HG02763 (cell line): Measurements from ENCODE around the gene MACROD1.
A peak's percentile ranks its signal among the peaks of the same experiment; 100 is the strongest.

Experiments
- ATAC-seq: cut with Tn5 transposase; IDR thresholded peaks from one replicate; pipeline ENCODE4 v1.9.1; 2021; ENCODE audit warnings: mild to moderate bottlenecking, moderate library complexity; ENCODE audit not compliant: unreplicated experiment

The MACROD1 gene

DNA sequence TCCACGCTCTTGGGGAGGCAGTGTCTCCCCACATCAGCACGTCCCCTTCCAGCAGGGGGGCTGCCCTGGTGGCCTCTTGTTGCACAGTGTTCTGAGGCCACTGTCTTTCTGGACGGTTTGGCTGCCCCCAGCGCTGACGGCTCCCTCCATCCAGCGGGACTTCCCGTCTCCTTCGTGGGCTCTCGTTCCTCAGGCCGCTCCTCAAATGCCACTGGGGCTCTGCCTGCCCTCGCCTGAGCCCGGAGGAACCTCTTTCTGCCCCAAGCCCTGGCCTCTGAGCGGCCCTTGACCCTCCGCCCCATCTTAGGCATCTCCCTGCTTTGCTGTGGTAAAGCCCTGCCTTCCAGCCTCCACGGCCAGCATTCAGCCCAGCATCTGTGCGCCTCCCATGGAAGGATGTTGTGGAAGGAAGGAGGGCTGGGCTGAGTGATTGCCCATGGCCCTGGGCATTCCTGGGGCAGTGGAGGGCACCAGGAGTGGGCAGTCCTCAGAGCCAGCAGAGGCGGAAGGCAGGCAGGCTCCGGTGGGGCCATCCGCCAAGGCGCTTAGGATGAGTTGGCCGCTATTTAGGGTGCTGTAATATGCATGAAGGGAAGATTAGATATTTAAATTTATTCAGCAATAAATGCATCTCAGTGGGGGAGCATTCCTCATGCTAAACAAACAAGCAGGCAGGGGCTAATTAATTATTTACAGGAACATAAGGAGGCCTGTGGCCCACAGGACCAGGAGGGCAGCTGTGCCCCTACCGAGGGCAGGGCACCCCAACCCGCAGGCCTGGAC, 161.9 kb downstream of the MACROD1 start:
- no peak for ATAC-seq

DNA sequence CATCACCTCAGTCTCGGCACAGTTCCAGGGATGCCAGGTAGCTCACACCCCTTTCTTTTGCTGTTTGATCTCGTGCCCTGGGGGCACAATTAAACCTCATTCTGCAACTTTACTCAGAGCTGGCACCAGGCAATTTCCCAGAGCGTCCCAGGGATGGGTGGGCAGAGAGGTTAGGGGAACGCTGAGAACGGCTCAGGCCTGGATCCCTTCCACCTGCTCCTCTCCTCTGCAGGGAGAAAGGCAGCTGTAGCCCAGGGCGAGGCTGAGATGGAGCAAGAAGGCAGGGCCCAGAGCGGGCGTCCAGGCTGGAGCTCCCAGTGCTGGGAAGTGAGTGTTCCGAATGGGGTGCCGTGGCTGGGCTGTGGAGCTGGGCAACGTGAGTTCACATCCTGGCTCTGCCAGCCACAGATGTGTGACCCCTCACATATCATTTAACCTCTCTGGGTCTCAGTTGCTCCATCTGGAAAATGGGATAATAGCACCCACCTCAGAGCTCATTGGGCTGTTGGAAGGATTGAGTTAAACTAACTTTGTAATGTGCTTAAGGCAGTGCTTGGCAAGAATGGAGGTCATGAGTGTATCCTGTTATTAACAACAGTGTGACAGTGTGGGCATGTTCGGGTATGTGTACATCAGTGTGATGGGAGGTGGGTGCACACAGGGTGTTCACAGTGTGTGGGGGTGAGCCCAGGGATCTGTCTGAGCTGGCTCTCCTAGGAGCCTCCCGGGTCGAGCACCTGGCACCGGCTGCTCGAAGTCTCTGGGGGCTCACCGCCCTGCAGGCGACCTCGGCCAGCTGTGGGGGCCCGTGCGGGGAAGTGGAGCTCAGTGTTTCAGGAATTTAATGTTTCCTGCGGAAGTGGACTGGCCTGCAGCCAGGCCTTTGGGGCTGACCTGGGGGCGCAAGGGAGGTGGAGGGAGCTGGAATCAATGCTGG, 164.2 kb downstream of the MACROD1 start:
- ATAC-seq, result no peak

DNA sequence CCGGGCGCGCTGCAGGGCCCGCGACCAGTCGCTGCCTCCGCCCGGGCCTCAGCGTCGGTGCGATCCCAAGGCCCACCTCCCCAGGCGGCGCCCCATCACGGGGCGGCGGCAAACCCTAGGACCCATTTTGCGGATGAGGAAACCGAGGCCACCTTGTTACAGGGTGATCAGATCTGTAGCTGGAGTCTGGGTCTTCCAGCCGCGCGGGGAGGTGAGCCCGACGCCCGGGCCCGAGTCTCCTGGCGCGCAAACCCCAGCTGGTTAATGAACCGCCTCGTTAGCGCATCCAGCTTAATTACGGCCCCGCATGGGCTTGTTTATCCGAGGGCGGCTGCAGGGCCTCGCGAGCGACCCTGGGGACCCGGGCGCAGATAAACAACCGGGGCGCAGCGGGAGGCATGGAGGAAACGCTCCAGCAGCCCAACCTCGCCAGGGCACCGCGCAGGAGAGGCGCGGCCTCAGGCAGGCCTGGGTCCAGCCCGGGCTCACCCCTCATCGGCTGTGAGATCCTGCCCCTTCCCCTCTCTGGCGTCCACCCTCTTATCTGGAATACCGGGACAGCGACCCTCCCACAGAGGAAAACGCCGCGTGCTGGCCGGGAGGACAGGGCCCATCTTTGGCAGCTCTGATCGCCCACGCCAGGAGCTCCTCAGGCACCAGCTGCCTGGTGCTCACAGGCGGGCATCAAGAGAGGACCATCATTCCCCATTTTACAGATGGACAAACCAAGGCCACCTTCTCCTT, 165.0 kb downstream of the MACROD1 start:
- ATAC-seq, result no peak

DNA sequence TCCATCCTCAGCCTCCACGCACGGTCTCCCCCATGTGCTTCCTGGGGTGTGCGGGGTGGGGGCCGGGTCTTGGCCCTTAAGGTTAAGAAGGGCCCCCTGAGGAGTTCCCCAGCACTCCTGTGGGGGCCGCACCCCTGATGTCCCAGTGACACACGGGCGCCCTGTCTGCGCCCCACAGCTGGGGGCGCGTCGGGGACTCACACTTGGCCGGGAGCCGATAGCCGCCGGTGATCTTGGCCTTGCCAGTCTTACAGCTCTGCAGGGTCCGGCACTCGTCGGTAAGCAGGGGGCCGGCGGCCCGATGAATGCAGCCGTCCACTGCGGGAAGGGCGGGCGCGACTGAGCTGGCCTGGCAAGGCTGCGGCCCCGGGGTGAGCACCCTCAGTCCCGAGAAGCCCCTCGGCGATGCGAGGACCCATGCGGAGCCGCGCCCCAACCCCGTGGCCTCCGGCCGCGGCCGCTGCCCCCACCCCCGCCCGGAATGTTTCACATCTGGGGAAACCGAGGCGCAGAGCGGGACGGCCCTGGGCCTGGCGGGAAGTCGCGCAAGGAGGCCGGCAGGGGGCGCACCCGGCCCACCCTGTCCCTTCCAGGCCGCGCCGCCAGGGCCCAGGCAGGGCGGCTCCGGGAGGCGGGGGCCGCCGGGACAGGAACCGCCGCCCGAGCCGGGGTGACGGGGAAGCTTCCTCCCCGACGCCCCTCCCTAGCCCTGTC, 165.7 kb downstream of the MACROD1 start:
- ATAC-seq, result no peak

DNA sequence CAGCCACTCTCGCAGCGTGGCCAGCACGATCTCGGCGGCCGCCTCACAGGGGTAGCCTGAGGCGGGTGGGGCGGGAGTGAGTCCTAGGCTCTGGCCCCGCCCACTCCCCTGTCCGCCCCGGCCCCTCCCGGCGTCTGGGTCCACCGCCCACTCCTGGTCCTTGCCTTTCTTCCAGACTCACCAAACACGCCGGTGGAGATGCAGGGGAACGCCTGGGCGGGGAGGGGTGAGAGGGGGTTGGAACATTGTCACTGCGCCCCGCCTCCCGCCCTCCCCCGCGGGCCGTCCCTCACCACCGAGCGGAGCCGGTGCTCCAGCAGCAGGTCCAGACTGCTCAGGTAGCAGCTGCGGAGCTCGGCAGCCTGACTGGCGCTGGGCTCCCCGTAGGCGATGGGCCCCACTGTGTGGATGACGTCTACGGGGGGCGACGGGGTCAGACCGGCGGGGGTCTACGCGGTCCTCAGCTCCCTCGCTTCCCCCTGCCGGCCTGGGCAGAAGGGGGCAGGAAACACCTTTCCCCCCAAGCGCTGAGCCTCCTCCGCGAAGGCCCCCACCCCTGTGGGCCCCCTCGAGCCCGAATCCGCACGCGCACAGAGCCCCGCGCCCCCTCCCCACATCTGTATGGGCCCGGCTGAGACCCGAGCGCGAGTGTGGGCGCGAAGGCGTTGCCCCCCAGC, 166.4 kb downstream of the MACROD1 start:
- ATAC-seq, result no peak

DNA sequence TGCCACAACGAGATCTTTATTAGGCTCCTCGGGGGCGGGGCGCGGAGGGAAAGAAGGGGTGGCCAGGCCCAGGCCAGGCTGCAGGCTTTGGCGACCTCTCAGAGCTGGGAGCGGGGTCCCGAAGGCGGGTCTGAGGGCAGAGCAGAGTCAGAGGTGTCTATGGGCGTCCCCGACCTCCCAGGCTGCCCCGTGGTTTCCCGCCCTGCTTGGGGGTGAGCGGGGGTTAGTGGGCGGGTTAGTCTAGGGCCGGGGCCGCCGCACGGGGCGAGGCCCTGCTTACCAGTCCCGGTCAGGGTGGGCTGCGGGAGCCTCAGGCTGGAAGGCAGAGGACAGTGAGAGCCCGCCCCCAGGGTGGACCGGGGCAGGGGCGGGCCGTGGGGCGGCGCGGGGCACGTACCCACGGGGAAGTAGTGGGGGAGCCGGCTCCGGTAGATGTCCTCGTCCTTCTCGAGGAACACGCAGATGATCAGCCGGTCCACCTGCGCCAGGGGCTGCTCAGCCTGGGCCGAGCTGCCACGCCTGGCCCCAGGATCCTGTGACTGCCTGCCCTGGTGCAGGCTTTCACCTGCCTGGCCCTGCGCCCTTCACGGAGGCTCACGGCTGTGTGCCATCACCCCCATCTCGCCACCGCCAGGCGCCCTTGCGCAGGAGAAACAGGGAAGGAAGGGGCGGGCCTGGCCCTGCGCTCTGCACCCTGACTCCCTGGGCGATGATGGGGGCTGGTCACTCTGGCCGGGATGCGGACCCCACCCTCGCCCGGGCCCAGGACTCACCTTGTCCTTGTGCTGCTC, 167.2 kb downstream of the MACROD1 start:
- ATAC-seq, result no peak

DNA sequence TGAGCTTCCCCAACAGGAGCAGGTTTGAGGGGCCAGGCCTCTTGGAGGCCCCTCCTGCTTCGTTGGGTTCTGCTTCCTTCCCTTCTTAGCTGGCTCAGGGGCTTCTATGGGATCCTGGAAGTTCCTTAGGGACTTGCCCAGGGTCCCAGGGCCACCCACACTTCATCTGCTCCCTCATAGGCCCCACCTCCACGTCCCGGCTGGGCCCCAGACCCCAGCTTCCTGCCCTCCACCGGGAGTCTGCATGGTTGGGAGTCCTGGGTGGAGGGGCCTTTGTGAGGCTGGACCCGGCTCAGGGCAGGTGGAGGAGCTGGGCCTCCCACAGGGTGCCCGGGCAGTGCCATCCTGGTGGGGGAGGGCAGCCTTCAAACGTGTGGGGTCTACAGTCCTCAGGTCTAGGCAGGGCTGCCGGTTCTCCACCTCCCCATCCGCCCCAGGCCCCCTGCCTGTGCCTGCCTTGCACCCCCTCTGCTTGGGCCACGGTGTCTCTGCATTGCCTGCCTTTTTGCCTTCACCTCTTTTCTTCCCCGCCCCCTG, 168.0 kb downstream of the MACROD1 start:
- ATAC-seq, result no peak

DNA sequence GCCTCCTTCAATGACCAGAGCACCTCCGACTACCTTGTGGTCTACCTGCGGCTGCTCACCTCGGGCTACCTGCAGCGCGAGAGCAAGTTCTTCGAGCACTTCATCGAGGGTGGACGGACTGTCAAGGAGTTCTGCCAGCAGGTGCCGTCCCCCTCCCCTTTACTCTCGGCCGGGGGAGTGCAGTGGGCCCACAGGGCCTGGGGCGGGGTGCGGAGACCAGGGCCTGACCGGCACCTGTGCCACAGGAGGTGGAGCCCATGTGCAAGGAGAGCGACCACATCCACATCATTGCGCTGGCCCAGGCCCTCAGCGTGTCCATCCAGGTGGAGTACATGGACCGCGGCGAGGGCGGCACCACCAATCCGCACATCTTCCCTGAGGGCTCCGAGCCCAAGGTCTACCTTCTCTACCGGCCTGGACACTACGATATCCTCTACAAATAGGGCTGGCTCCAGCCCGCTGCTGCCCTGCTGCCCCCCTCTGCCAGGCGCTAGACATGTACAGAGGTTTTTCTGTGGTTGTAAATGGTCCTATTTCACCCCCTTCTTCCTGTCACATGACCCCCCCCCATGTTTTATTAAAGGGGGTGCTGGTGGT, 168.7 kb downstream of the MACROD1 start:
- ATAC-seq, result no peak

DNA sequence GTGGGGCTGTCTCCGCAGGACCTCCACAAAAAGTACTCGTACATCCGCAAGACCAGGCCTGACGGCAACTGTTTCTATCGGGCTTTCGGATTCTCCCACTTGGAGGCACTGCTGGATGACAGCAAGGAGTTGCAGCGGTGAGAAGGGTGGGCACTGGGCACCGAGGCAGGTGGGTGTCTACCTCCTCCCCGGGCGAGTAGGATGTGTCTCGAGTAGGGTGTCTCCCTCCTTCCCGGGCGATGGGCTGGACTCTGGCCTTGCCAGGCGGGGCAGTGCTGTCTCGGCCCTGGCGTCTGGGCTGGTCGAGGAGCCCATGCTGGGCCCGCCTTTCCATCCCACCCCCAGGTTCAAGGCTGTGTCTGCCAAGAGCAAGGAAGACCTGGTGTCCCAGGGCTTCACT, 169.4 kb downstream of the MACROD1 start:
- ATAC-seq, result no peak

DNA sequence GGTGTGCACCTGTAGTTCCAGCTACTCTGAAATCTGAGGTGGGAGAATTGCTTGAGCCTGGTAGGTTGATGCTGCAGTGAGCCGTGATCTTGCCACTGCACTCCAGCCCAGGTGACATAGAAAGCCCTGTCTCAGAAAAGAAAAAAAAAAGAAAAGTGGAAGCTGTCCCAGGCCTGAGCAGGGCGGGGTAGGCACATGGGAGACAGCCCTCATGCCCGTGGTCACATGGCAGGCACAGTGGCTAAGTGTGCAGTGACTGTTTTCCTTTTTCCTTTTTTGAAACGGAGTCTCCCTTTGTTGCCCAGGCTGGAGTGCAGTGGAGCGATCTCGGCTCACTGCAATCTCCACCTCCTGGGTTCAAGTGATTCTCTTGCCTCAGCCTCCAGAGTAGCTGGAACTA, 171.9 kb downstream of the MACROD1 start:
- ATAC-seq, result no peak

DNA sequence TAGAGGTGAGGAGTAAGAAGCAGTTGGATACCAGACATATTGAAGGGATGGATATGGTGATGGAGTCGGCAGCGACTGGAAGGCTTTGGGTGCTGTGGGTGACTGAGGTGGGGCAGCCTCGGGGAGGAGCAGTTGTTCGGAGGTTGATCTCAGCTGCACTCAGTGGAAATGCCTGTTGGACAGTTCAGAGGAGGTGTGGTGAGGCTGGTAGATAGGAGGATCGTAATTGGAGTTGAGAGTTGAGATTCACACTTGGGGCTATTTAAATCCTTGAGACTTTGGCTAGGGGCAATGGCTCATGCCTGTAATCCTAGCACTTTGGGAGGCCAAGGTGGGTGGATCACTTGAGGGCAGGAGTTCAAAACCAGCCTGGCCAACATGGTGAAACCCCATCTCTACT, 172.8 kb downstream of the MACROD1 start:
- ATAC-seq, result no peak

DNA sequence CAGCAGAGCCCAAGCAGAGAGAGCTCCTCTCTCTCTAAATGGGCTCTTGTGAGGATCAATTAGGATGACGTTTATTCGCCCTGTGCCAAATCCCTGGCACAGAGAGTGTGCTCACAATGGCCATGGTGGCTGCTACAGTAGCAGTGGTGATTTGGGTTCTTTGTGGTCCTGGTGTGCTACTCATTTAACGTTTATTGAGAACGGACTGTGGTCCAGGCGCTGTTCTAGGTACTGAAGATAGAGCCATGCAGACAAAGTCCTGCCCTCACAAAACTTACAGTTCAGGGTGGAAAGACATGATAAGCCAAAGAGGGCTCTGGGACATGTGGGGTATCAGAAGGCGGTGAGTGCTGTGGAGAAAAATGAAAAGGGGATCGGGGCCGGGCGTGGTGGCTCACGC, 174.4 kb downstream of the MACROD1 start:
- no peak for ATAC-seq

DNA sequence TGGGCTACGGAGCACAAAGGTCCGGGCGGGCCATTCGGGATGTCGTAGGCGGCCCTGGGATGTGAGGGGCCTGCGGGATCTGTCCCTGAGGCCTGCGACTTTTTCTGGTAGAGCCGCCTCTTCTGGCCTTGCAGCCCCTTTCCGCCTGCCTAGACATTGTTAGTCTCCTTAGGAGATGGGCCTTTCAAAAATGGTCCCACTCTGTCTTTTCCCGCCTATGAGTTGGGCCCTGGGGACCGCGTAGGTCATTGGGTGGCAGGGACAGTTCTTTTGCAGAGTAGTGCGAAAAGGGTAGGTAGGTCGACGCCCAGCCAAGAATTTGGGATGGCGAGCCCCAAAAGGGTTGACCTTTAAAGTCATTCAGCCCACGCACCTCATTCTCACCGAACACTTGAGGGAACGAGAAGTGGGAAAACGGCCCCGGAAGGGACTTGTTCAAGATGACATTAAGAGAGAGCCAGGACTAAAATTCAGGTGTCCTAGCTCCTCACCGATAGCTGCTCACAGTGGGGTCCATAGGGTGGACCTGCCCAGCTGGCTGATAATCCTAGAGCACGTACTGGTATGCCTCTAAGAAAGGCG, 178.9 kb downstream of the MACROD1 start:
- no peak for ATAC-seq

DNA sequence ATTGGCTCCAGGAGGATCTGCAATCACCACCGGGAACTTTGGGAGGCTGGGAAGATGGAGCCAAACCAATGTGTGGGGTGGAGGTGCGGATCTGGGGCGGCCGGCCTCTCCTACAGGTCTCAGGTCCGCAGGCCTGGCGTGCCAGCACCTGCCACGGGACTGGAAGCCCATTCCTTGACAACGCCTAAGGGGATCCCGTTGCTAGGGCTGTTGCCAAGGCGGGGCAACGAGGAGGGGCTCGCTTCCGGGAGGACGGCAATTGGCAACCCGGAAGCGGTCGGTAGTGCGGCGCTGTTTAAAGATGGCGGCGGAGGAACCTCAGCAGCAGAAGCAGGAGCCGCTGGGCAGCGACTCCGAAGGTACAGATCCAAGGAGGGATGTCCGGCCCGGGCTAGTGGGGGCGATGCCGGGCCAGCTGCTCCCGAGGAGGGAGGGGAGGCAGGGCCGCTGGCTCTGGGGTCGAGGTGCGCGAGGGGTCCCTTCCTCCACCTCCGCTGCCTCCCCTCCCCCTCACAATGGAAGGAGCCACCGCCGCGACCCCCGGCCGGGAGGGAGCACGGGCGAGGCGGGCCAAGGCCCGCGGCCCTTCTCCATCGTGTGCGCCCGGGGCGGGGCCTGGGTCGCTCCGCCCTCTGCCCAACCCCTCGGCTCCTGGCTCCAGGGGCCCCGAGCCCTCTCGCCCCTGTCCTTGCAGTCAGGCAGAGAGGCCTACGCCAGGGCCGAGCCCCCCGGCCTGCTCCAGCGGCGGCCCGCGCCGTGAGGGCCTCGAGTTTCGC, 179.6 kb downstream of the MACROD1 start, which contains the start of gene OTUB1:
Gene OTUB1, plus strand, starts transcription at position 283 of the 776 bp plus-strand sequence. Its CDS starts 19 bp downstream, at position 302.
- ATAC-seq, result peak; percentile 78

DNA sequence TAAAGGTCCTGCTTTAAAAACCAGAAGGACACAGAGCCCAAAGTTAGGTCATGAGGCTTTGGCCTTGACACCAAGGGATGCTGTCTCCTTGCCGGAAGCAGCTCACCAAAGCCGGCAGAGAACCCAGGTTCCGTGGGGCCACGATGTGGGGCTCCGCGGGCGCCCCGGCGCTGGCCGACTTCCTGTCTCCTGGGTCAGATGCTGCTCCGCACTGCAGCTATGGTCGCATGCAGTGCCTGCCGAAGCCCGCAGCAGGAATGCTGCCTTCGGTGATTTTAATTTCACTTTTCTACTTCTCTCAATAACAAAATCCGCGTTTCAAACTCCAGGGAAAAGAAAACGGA, 180.1 kb downstream of the MACROD1 start:
- no peak for ATAC-seq

DNA sequence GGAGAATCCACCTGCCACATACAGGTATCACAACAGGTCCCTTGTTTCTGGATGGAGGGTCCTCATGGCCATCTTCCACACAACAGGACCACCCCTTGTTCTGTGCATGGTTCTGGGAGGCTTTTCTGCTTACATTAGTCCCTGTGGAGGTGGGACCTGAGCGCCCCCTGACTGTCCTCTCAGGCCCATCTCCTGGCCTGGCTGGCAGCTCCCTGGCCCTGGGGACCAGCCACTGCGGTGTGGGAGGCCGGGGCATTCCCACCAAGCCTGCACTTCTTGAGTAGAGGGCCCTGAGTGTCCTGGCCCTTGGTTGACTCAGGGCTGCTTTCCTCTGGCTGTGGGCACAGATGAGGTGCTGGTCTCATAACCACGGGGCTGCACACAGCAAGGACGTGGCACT, 186.5 kb downstream of the MACROD1 start:
- ATAC-seq, result no peak

DNA sequence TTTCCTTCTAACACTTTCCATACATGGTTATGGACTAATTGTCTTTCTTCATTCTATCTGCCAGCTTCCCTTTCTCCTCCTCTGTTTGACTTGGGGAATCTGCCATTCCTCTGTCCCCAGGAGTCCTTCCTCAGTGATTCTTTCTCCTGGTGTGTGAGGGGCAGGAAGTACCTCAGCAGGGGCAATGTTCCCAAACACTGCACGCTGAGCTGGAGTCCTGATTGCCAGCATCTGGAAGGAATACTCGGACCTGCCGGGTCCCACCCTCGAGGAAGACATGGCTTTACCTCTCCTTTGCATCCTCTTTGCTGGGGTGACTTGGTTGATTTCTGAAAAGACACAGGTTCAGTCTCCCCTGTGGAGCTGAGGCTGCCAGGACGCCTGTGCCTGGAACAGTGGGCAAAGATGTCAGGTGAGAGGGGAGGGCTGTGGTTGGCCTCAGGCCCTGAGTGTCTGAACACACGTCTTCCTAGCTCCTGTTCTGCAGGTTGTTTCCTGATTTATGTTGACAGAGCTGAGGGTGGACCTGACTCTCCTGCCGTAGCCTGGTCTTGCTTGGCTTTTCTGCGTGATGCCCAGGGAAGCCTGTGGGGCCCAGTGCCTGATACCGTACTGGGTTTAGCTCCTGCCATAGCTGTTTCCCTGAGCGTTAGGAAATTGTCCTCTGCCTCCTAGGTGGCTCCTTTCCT, 187.2 kb downstream of the MACROD1 start:
- no peak for ATAC-seq
